SIG-M5 treated with dmso at 0.1 percent for 504 hours (cell line): ENCODE results near the gene OR51M1.

ENCODE experiments used
- DNase-seq: peaks from one replicate; lab custom pipeline; 2025; ENCODE audit not compliant: unreplicated experiment; lab: John Stamatoyannopoulos, UW

The OR51M1 gene

GRCh38 chr11:5384335-5384734, 723 bp downstream of the OR51M1 start:
- no peak for DNase-seq

GRCh38 chr11:5390210-5390609, 6.6 kb downstream of the OR51M1 start:
- no peak for DNase-seq

GRCh38 chr11:5394091-5394490, 10.5 kb downstream of the OR51M1 start:
- no peak for DNase-seq

- no peak for DNase-seq
Measured at GRCh38 chr11:5398936-5399335, 15.3 kb downstream of the OR51M1 start.

GRCh38 chr11:5405173-5405572, 21.6 kb downstream of the OR51M1 start:
- no peak for DNase-seq

GRCh38 chr11:5420993-5421392, 37.4 kb downstream of the OR51M1 start:
- no peak for DNase-seq

- DNase-seq, result no peak
Measured at GRCh38 chr11:5421811-5422210, 38.2 kb downstream of the OR51M1 start, which contains the start of gene OR51Q1. TSS of gene OR51Q1 (plus strand) at chr11:5422111. CDS start at chr11:5422201, 90 bp downstream.

- no peak for DNase-seq
Measured at GRCh38 chr11:5423131-5423530, 39.5 kb downstream of the OR51M1 start.

- DNase-seq, result no peak
Measured at GRCh38 chr11:5441414-5441813, 57.8 kb downstream of the OR51M1 start, which contains the start of gene OR51I1. TSS of gene OR51I1 (minus strand) at chr11:5441514. CDS start at chr11:5441514, 0 bp downstream.
